8988T (cell line): ENCODE data around the gene WEE1.

Experiments
- DNase-seq: peaks from one replicate; pipeline ENCODE4 v3.0.0; 2011

Gene WEE1

GRCh38 chr11:9625162-9625561 is 51.7 kb downstream of the WEE1 start:
- no peak for DNase-seq

DNA sequence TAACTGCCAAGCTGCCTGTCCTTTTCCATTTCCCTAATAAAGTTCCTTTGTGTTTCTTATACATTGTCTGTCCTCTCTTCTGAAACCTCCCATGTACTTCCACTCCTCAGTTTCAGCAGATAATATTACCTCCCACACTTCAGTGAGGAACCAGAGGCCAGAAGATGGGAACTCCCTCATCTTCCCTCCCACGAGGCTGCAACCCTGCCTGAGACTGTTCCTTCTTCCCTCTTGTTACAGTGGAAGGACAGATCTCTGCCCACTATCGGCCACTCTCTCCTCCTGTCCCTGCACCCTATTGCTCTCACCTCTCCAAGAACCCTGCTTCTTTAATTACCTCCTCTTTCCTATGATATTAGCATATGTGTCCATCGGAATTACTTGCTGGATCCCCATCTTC is 52.3 kb downstream of the WEE1 start:
- DNase-seq, result no peak

DNA sequence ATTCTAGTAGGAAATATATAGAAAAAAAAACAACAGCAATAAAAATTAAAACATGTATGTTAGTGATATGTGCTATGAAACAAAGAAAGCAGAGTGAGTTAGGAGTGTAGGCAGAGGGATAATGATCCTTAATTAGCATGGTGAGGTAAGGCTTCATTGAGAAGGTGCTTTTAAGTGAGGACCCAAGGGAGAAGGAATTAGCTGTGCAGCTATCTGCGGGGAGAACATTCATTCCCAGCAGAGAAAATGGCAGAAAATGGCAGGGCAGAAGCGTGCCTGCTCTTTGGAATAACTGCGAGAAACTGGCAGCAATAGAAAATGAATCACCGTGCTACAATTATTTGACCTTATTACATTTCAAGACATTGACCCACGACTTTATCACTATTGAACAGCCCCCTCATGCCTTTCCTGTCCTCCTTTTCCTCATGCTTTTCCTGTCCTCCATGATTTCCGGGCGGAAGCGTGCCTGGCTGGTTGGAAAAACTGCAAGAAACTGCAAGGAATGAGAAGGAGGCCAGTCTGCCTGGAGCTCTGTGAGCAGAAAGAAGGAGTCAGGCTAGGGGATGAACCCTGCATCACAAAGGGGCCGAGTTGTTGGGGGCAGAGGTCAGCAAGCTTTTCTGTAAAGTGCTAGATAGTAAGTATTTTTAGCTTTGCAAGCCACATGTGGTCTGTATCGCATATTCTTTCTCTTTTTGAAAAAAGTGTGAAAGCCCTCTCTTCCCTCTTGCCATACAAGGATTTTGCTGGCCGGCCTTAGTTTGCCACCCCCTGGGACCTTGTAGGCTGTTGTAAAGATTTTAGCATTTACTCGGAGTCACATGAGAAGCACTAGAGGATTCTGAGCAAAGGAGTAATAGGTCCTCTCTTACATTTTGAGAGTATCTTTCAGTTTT is 53.3 kb downstream of the WEE1 start:
- no peak for DNase-seq

DNA sequence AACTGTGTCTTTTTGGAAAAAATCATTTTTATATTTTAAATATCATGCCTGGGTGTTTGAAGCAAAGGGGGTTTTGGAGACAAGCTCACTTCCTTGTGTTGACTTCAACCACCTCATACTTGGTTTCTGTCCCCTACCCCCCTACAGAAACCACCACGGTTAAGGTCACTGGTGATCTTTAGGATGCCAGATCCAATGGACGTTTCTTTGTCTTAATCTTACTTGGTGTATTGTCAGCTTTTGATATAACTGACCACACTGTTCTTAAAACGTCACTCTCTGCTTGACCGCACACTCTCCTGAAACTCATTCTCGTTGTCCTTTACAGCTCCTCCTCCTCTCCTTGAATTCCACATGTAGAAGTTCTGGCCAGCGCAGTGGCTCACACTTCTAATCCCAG is 55.6 kb downstream of the WEE1 start:
- DNase-seq, result no peak

DNA sequence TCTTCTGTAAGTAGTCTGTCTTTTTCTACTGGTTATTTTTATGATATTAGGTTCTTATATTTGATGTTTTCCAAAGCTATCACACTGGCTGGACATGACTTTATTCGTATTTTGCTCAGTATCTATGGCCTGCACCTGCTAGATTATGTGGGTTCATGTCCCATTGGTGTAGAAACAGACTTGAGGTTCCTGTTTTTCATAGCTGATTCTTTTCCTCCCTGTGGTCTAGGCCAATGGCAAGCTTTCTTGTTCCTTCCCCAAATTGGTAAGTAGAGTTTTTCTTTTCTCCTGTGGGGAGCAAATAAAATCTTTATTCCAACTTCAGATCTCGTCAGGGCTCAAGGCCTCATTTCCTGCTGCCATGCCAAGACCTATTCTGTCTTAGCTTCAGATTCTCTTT is 60.2 kb downstream of the WEE1 start:
- DNase-seq, result no peak

- DNase-seq, result no peak
These were observed 63.2 kb downstream of the WEE1 start for GRCh38 chr11:9636691-9637090.

- no peak for DNase-seq
These were observed 65.6 kb downstream of the WEE1 start for GRCh38 chr11:9639099-9639498.
